Prostate gland (tissue), 2 donors: ENCODE data around the gene INO80E. TPM values are rescaled to one million over a fixed set of nuclear protein-coding genes. Genes with fewer than 3 reads are reported as not detected.

ENCODE experiments used
- DNase-seq: peaks from one replicate; pipeline ENCODE4 v3.0.0-alpha.2; 2019; ENCODE audit warnings: low spot score
- H3K27ac ChIP-seq, 2 donors: fragments of 200-600 bp; sonication (generic); 2 replicates each; pipeline ENCODE4 v1.5.1; 2017 to 2019
- H3K27me3 ChIP-seq: fragments of 200-600 bp; sonication (generic); replicated peaks from 2 replicates; pipeline ENCODE4 v1.5.1; 2019; ENCODE audit not compliant: insufficient read depth
- H3K36me3 ChIP-seq, 2 donors: fragments of 200-600 bp; sonication (generic); 1 replicate in 1 of 2; 2 replicates in 1 of 2; pipeline versions ENCODE4 v1.5.1 to v1.8.1; 2017 to 2019
- H3K4me1 ChIP-seq: fragments of 200-600 bp; sonication (generic); replicated peaks from 2 replicates; pipeline ENCODE4 v1.5.1; 2019
- H3K4me3 ChIP-seq, 2 donors: fragments of 200-600 bp; sonication (generic); 2 replicates each; pipeline ENCODE4 v1.5.1; 2017 to 2019
- H3K9me3 ChIP-seq: fragments of 200-600 bp; sonication (generic); 2 replicates; pipeline ENCODE4 v1.5.1; 2017
- POLR2A ChIP-seq: fragments of 450-650 bp; IDR thresholded peaks from one replicate; pipeline ENCODE4 v1.6.1; 2016; ENCODE audit warnings: antibody characterized with exemption, mild to moderate bottlenecking
- POLR2AphosphoS5 ChIP-seq: sonication (generic); formaldehyde crosslinking; IDR thresholded peaks from one replicate; pipeline ENCODE4 v1.6.1; 2017; ENCODE audit warnings: antibody characterized with exemption
- WGBS: methylation state at CpG from one replicate; pipeline ENCODE4 v1.1.5; 2018; 5-methylcytosine and 5-hydroxymethylcytosine counted together
- intact Hi-C: fragments of 100-400 bp; cut with DNase I; formaldehyde crosslinking; loops from one replicate; pipeline ENCODE4 v1.14.2; 2022
- total RNA-seq, 2 donors: library from RNA; depleted of rRNA; stranded (reverse); fragments of >200 nt; gene quantifications; one replicate each; pipeline ENCODE4 v1.1.0, GENCODE V29; 2016
- TF ChIP-seq, protein P1 (sequence below), 4 experiments: fragments of 200-600 bp in 2 of 4; fragments of 450-650 bp in 2 of 4; sonication (generic) in 2 of 4; IDR thresholded peaks; 1 replicate in 3 of 4; 2 replicates in 1 of 4; pipeline ENCODE4 v1.5.1; 2016 to 2019; ENCODE audit warnings: antibody characterized with exemption in 4 of 4, mild to moderate bottlenecking in 2 of 4, moderate library complexity in 2 of 4

Gene INO80E
- total RNA-seq, 2 donors from 2014 or later = 51.8 to 113 TPM

DNA sequence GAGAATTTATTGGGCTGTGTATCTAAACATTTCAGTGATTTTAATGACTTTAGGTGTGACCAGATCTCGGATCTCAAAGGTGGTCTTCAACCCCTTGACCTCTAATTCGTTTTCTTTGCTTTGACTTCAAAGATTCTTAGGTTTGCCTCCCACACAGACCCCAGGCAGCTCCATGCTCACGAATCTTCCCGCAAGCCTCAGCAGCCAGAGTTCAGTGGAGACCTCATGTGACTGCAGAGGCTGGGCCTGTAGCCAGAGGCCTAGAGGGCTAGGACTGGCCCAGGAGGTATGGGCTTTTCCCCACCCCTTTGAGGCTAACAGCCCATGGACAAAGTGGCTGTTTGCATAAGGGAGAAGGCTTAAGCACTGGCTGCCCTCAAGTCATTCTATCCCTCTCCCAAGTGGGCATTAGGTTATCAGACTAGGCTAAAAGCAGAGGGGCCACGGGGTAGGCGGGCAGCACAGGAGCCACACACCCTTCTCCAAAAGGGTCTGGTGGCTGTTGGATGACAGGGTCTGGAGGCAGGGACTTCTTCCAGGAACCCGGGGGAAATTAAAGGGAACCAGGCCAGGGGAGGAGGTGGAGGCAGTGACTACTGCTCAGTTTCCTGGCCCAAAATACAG is 3.6 kb upstream of the INO80E start:
- Histone ChIP-seq H3K27me3 (no peaks in the 10 kb centered on the region), H3K4me1 (peaks cover 10% of the 10 kb centered on the region), H3K36me3 (peaks cover 0 to 11% of the 10 kb centered on the region in 2 donors), H3K27ac (no peak overlapping the region), H3K4me3 (no peak overlapping the region), H3K9me3 (no peaks in the 10 kb centered on the region)
- DNase-seq = no peak
- TF ChIP-seq POLR2A = no peak
- TF ChIP-seq, protein P1, sequence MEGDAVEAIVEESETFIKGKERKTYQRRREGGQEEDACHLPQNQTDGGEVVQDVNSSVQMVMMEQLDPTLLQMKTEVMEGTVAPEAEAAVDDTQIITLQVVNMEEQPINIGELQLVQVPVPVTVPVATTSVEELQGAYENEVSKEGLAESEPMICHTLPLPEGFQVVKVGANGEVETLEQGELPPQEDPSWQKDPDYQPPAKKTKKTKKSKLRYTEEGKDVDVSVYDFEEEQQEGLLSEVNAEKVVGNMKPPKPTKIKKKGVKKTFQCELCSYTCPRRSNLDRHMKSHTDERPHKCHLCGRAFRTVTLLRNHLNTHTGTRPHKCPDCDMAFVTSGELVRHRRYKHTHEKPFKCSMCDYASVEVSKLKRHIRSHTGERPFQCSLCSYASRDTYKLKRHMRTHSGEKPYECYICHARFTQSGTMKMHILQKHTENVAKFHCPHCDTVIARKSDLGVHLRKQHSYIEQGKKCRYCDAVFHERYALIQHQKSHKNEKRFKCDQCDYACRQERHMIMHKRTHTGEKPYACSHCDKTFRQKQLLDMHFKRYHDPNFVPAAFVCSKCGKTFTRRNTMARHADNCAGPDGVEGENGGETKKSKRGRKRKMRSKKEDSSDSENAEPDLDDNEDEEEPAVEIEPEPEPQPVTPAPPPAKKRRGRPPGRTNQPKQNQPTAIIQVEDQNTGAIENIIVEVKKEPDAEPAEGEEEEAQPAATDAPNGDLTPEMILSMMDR (IDR thresholded peaks at IDR 0.05) = no peak
- TF ChIP-seq POLR2AphosphoS5 = no peak
- WGBS = 47% methylated on average over 7 of the region's 7 CpGs
- intact Hi-C loops = loop anchor here (10.0 kb wide), 1 partner anchor 68 kb away; the partner anchor contains the start of gene KCTD13

DNA sequence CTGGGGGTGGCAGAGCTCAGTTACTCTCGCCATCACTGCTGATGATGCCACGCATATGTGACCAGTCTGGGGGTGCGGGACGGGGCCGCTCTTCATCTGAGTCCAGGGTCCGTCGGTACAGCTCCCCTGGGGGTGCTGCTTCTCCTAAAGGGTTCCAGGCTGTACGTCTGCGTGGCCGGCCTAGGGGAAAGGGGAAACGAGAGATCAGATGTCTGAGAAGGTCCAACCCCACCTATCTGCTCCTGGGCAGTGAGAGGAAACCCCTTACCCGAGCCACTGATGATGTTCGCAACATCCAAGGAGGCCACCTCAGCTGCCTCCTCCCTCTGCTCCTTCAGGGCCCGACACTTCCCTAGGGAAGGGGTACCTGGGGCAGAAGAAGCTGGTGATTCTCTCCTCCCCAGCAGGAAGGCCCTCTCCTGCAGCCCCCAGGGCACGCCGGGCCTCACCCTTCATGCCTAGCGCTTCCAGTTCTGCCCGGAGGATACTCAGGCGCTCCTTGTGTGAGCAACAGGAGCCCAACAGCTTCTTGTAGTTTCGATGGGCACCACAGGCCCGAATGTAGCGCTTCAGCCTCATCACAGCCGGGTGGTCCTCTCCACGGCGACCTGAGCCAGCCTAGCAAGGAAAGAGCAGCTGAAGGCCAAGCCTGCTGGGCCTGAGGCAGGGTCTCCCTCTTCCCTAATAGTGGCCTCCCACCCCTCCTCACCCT is 2.7 kb upstream of the INO80E start:
- Histone ChIP-seq H3K36me3 (peaks cover 0 to 6% of the 10 kb centered on the region in 2 donors), H3K4me3 (no peak overlapping the region), H3K27ac (no peak overlapping the region), H3K27me3 (no peaks in the 10 kb centered on the region), H3K4me1 (peaks cover 10% of the 10 kb centered on the region), H3K9me3 (no peaks in the 10 kb centered on the region)
- no peak for DNase-seq
- intact Hi-C loops = loop anchor here (10.0 kb wide), 1 partner anchor 69 kb away; the partner anchor contains the start of gene KCTD13
- 87% methylated on average over 25 of the region's 25 CpGs for WGBS
- TF ChIP-seq POLR2AphosphoS5 = no peak
- no peak for TF ChIP-seq POLR2A
- TF ChIP-seq, protein P1 (IDR thresholded peaks at IDR 0.05) = no peak

- DNase-seq = no peak
- H3K9me3 ChIP-seq = no peaks in the 10 kb centered on the region
- no peak overlapping the region for H3K4me3 ChIP-seq
- no peak overlapping the region for H3K27ac ChIP-seq
- no peaks in the 10 kb centered on the region for H3K27me3 ChIP-seq
- intact Hi-C loops = loop anchor here (10.0 kb wide), 1 partner anchor 69 kb away; the partner anchor contains the start of gene KCTD13
- 81% methylated on average over 9 of the region's 9 CpGs for WGBS
- H3K36me3 ChIP-seq = peaks cover 0 to 6% of the 10 kb centered on the region in 2 donors
- TF ChIP-seq POLR2AphosphoS5 = no peak
- TF ChIP-seq POLR2A = no peak
- peaks cover 10% of the 10 kb centered on the region for H3K4me1 ChIP-seq
Measured at GRCh38 chr16:29993903-29994599, 2.0 kb upstream of the INO80E start.

DNA sequence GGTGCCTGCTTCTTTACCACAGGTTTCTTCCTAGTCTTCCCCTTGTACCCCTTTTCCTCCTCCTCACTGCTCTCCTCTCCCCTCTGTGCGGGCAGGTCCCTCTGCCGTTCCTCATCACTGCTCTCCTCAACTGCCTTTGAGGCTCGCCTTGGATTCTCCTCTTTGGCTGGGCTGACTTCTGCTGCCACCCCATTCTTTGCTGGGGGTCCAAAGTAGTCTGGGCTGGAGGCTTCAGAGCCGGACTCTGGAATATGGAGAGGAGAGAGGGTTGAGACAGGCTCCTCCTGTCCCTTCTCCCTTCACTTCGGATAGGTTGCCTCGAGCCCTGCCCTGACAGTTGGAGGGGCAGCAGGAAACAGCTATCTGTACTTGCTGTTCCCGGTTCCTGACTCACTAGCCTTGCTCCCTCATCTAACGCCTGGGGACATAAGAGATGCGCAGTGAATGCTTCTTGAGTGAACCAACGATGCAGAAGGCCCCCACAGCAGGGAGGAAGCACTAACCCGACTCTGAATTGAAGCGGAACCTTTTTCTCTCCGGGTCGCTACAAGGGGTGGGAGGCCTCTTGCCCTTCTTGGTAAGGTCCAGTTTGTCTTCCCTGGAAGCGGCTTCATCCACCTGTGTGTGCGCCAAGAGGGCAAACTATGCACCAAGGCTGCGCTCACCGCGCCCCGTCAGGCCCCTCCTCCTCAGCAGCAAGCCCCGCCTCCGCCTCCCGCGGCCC is 1.3 kb upstream of the INO80E start:
- H3K36me3 ChIP-seq = peaks cover 0 to 2% of the 10 kb centered on the region in 2 donors
- no peak for DNase-seq
- WGBS = 8% methylated on average over 23 of the region's 24 CpGs
- intact Hi-C loops = loop anchor here (5.0 to 10.0 kb wide), 2 partner anchors 70 to 182 kb away; partner anchors contain the start of genes KCTD13 and PRRT2
- H3K27ac ChIP-seq = peak overlapping the region; percentile 94 to 95
- H3K4me1 ChIP-seq = peaks cover 10% of the 10 kb centered on the region
- H3K9me3 ChIP-seq = no peaks in the 10 kb centered on the region
- peak overlapping the region; percentile 68 to 78 for H3K4me3 ChIP-seq
- TF ChIP-seq POLR2A = no peak
- no peak for TF ChIP-seq POLR2AphosphoS5
- TF ChIP-seq, protein P1 (IDR thresholded peaks at IDR 0.05) = no peak
- no peaks in the 10 kb centered on the region for H3K27me3 ChIP-seq
